Stimulated activated CD4-positive, alpha-beta T cell treated with anti-CD3 and anti-CD28 coated beads, Interleukin-1b, Interleukin-23, amount 100 ng/mL, for 48 hours (primary cell): ENCODE data around the gene CLEC20A.

Source experiments
- DNase-seq: peaks from one replicate; pipeline ENCODE4 v3.0.0-alpha.2; 2020

The CLEC20A gene

GRCh38 chr1:178467837-178468236 is 28.9 kb downstream of the CLEC20A start:
- no peak for DNase-seq

GRCh38 chr1:178465011-178465410 is 31.8 kb downstream of the CLEC20A start:
- DNase-seq, result no peak

GRCh38 chr1:178464566-178464965 is 32.2 kb downstream of the CLEC20A start:
- DNase-seq, result no peak

GRCh38 chr1:178464141-178464540 is 32.6 kb downstream of the CLEC20A start:
- no peak for DNase-seq

GRCh38 chr1:178461701-178462100 is 35.1 kb downstream of the CLEC20A start:
- no peak for DNase-seq

- no peak for DNase-seq
Measured at GRCh38 chr1:178461104-178461503, 35.7 kb downstream of the CLEC20A start.

- DNase-seq, result no peak
Measured at GRCh38 chr1:178458203-178458602, 38.6 kb downstream of the CLEC20A start.

DNA sequence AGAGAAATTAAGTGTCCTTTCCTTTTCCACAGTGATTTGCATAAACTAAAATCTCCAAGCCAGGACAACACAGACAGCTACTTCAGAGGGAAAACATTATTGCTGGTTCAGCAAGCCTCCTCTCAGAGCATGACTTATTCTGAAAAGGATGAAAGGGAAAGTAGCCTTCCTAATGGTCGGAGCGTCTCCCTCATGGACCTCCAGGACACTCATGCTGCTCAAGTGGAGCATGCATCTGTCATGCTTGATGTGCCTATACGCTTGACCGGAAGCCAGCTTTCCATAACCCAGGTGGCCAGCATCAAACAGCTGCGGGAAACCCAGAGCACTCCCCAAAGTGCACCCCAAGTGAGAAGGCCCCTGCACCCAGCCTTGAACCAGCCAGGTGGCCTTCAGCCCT is 39.1 kb downstream of the CLEC20A start:
- no peak for DNase-seq

DNA sequence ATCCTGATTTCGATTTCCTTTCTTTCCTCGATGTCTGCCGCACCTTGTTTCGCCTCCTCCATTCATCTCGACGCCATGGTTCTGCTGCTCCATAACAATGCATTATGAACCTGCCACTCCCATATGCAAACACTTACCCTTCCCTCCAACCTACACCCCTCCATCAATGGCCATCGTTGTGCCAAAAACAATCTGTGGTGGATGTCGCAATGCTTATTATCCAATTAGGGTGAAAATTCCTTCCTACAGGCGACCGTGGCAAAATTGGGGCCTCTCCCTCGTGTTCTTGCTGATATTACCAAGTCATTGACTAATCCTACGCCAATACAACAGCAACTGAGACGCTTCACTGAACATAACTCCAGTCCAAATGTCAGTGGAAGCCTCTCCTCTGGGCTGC is 40.3 kb downstream of the CLEC20A start:
- DNase-seq, result no peak

- DNase-seq, result no peak
Measured at GRCh38 chr1:178452013-178452412, 44.8 kb downstream of the CLEC20A start.

DNA sequence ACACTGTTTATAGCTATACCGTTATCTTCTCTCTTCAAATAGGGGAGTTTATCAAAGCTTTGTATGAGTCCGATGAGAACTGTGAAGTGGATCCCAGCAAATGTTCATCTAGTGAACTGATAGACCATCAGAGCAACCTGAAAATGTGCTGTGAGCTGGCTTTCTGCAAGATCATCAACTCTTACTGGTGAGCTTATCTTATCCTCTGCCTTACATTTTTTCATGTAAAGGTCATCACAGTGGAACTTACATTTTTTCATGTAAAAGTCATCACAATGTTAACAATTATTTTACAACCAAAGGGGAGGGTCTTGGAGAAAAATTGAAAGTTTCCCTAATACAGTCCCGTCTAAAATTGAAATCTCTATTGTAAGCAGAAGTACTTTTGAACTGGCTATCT is 45.2 kb downstream of the CLEC20A start:
- DNase-seq, result no peak

GRCh38 chr1:178450871-178451270 is 45.9 kb downstream of the CLEC20A start:
- no peak for DNase-seq

DNA sequence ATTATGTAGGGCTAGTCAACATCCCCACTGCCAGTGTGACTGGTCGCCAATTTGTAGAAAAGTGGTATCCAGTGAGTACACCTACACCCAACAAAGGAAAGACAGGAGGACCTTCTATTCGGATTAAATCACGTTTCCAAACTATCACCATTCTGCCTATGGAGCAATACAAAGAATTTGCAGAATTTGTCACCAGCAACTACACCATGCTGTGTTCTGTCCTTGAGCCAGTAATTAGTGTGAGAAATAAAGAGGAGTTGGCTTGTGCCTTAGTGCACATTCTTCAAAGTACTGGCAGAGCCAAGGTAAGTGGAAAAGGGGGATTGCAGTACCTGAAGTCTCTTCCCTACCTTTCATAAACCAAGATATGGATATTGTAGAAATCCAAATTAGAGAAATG is 53.8 kb downstream of the CLEC20A start:
- no peak for DNase-seq

- no peak for DNase-seq
Measured at GRCh38 chr1:178438432-178438831, 58.3 kb downstream of the CLEC20A start.

- no peak for DNase-seq
Measured at GRCh38 chr1:178436899-178437298, 59.9 kb downstream of the CLEC20A start.

GRCh38 chr1:178434899-178435435 is 61.8 kb downstream of the CLEC20A start:
- DNase-seq, result no peak

DNA sequence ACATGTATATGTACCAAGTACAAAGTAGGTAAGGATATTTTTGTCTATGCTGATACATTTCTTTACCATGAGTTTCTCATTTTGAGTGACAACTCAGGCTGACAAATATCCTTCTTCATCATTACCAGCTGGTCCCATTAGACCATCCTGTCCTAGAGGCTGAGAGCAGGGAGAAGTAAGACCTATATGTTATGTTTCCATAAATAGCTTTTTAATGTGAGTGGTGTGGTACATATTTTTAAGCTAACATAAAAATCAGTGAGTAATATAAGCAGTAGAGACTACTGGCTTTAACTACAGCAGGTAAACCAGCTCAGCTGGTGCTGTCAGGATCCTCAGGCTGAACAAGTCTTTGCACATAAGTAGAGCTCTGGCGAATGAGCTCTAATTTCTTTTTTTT is 62.4 kb downstream of the CLEC20A start:
- DNase-seq, result no peak
